Left kidney (tissue), 2 donors: ENCODE measurements around the gene MAP4K5. TPM values are rescaled to one million over a fixed set of nuclear protein-coding genes. Genes with fewer than 3 reads are reported as not detected.
A peak's percentile ranks its signal among the peaks of the same experiment; 100 is the strongest.

Experiments
- DNase-seq: peaks from one replicate; pipeline ENCODE4 v3.0.0-alpha.2; 2013
- polyA plus RNA-seq: library from polyadenylated mRNA; unstranded; fragments of 120-200 nt; gene quantifications from one replicate; pipeline ENCODE4 v1.2.1, GENCODE V29; 2013; ENCODE audit not compliant: insufficient read length

Gene MAP4K5
- polyA plus RNA-seq, 1 donor = 66.2 TPM

DNA sequence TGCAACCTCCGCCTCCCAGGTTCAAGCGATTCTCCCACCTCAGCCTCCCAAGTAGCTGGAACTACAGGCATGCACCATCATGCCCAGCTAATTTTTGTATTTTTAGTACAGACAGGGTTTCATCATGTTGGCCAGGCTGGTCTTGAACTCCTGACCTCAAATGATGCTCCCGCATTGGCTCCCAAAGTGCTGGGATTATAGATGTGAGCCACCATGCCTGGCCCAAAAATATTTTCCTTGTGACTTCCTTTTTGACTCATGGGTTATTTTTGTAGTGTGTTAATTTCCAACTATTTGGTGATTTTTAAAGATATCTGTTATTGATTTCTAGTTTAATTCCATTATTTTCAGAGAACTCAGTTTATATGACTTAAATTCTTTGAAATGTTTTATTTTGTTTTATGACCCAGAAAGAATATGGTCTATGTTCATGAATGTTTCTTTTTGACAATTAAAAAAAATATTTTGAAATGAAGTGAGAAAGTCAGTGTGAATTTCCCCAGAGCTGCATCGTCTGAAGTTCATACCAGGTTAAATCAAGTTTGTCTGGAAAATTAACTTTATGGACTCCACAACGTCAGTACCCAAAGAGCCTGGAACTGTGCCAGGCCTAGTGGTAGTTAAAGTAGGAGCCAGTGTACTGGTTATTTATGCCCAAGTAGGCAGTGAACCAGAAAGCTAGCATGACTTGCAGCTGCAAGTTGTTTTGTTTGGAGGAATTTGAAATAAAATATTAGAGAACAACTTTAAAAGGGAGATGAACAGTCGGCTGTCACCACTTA lies 132.9 kb downstream of the MAP4K5 start:
- no peak for DNase-seq

DNA sequence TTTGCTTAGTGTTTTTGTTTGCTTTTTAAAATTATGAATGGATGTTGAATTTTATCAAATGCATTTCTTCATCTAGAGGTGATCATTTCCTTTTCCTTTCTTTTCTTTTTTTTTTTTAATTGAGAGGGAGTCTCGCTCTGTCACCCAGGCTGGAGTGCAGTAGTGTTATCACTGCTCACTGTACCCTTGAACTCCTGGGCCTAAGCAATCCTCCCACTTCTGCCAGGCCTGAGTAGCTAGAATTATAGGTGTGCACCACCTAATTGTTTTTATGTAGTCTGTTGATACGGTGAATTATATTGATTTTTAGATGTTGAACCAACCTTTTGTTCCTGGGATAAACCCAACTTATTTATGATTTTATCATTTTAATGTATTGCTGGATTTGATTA lies 134.2 kb downstream of the MAP4K5 start:
- DNase-seq = no peak

DNA sequence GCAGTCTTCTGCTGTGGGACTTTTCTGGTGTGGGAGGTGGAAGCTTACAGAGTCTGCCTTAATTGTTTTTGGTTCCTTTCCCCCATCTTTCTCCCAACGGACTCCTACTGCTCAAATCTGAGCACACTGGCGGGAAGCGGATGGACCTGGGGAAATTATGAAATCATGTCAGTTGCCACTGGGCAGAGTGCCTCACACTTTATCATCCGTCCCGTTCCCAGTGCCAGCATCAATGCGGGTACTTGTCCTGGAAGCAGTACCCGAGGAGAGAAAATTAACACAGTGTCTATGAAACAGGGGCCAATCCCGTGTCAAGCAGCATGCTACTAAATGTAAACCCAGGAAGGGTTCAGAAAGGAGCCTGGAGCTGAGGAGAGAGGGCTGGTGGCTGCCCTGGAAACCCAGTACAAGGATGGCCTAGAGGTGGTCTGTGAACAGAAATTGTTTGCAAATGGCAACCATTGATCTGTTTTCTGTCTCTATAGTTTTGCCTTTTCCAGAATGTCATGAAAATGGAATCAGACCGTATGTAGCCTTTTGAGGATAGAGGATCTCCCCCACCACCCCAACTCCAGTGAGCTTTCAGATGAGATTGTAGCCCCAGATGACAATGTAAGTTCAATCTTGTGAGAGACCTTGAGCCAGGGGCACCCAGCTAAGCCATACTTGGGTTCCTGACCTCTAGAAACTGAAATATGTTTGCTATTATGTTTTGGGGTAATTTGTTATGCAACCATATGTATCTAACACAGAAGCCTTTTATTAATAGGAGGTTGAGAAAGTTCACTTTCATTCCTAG lies 134.8 kb downstream of the MAP4K5 start:
- DNase-seq = no peak

DNA sequence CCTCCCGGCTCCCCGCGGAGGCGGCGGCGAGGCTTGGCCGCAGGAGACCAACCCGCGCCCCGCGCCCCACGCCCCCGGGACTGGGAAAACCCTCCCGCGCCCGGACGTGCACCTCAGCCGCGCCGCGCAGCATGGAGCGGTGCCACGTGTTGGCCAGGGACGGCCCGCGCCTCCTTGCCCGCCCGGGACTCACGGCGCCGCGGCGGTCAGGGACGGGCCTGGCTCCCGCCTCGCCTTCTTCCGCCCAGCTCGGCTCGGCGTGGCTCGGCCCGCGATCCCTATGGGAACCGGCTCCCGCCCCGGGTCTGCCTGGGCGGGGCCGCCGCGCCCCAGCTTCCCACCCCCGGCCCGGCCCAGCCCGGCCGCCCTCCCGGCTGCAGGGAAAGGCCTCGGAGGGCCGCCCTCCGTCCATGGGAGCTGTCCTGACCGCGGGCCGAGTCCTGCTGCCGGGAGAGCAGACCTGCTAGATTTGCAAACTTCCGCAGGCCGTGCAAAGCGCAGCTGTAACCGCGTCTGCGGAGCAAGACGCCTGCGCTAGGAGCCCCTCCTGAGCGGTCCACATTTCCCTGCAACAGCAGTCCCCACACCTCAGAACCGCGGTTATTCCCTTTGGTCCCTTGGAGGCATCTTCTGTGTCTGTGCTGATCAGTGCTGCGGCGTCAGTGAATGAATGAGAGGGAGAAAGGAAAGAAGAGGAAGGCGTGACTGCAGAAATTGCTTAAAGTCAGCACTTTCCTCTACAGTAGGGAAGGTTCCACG lies 135.6 kb downstream of the MAP4K5 start, which contains the start of gene CDKL1:
CDKL1 (minus strand) TSS at position 251 of the 759 bp plus-strand sequence. CDS start 1,013 bp downstream, outside the sequence.
- DNase-seq = peak; percentile 60

DNA sequence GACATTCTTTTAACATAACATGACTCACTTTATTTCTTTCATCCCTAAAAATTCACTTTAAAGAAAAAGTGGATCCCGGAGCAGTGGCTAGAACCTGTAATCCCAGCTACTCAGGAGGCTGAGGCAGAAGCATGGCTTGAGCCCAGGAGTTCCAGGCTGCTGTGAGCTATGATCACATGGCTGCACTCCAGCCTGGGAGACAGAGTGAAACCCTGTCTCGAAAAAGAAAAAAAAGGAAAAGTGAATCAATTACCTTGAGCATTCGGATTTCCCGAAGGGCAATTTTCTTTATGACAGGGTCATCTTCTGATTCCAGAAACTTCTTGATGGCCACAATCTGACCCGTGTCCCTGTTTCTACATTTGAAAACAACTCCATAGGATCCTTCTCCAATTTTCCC lies 136.9 kb downstream of the MAP4K5 start:
- DNase-seq = no peak

DNA sequence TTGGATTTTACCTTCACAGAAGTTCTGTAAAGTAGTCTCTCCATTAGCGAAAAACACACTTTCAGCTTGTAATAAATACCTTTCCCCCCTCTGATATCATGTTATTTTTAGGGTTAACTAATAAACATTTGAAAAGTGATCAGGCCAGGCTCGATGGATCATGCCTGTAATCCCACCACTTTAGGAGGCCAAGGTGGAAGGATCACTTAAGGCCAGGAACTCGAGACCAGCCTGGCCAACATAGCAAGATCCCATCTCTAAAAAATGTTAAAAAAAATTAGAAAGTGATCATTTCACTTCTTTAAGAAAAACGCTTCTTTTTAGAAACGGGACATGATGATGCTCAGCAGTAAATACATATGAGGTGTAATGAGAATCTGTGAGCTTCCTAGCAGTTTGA lies 137.7 kb downstream of the MAP4K5 start:
- no peak for DNase-seq

DNA sequence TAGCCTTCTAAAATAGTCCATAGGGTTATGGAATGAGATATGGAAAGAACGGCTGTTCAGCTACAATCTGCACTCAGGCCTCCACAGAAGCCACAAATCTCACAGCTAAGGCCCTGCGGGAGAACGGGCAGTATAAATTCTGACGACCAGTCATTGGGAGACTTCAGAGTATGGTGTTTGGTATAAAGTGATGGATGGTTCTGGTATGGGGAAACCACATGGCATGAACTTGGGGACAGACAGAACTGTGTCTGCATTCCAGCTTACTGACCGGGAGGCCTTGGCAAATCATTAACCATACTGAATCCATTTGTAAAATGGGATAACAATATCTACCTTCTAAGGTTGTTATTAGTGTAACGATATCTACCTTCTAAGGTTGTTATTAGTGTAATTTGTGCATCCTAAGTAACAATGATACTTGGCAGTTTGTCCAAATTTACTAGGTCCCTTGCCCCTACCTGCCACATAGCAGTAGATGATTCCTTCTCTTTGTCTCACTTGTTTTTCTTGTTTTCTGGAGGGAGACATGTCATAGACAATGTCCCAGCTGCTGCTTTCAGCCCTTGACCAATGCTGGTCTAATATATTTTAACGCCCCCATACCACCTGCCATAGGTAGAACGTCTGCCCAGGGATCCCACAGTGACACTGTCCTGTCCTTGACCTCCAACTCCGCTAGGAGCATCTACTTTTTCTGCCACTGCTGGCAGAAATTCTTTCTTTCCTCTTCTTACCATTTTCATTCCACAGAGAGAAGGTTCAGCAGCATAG lies 142.5 kb downstream of the MAP4K5 start:
- DNase-seq = no peak

DNA sequence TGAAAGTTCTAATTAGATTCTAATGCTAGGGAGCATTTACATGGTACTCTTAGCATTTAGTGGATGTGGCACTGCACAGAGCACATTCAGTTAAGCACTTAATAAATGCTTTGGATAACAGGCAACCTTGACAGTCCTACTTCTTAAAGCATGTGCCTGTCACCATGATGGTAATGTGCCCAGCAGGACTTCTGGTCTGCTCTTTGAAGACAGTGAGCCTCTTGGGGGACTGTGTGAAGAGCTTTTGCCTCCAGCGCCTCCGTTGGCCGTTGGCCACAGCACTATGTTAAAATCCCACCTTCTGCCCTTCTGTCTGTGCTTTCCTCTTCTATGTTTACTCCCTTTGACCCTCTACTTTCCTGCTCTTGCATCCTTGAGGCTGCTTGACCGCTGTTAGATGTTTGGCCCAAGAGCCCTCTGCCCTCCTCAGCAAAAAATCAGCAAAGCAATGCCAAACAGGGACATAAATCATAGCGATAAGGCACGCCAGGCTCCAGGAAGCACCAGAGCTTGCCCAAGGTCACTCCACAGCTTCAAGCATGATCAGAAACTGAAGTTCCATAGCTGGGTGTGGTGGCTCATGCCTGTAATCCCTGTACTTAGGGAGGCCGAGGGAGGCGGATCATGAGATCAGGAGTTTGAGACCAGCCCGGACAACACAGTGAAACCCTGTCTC lies 144.0 kb downstream of the MAP4K5 start:
- no peak for DNase-seq

DNA sequence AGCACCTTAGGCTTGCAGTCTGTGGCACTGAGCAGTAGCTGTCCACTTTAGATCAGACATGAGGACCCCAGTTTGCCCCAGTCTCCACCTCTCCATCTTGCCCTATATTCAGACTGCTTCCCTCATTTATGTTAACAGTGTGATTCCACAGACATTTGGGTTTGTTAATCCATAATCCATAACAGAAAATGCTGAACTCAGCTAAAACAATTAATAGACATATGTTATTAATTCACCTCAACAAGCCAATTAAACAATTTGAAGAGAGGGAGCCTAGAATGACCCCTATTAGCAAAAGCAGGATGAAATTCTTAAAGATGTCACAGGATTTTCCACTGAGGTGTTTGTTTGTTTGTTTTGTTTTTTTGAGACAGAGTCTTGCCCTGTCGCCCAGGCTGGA lies 144.8 kb downstream of the MAP4K5 start:
- DNase-seq = no peak

DNA sequence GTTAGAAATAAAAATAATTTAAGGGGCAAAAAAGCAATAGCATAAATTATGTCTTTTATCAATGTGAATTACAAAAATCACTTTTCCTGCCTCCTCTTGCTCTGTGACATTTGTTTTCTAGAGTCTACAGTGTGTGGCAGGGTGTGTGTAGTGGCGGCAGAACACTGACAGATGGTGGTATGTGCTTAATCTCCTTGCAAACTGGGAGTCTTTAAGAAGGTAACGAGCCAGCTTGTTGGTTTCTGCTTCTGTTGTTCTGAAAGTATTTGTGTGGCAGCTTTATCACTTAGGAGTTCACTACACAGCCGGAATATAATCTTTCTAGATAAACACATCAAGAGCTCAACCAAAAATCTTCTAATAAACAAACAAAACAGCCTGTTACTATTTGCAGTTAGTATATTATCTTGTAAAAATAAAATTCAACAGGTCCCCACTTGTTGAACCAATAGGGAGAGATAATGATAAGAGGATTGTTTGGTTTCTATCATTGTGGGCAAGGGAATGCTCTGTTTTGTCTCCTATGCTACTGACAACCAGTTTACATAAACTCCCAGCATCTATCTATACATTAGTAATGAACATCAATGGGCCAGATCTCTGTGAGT lies 148.6 kb downstream of the MAP4K5 start:
- DNase-seq = peak; percentile 50

DNA sequence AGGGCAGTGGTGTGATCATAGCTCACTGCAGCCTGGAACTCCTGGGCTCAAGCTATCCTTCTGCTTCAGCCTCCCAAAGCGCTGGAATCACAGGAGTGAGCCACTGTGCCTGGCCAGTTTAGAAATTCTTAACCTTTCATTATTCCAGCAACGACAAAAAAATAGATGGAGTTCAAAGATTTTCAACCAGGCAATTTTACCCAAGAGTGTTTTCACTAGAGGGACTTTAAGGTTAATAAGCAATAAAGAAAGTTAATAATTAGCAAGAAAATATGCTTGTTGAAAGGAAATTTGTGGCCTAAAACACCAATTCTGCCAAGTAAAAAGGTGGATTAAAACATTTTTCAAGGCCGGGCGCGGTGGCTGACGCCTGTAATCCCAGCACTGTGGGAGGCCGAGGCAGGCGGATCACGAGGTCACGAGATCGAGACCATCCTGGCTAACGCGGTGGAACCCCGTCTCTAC lies 150.5 kb downstream of the MAP4K5 start:
- DNase-seq = no peak

DNA sequence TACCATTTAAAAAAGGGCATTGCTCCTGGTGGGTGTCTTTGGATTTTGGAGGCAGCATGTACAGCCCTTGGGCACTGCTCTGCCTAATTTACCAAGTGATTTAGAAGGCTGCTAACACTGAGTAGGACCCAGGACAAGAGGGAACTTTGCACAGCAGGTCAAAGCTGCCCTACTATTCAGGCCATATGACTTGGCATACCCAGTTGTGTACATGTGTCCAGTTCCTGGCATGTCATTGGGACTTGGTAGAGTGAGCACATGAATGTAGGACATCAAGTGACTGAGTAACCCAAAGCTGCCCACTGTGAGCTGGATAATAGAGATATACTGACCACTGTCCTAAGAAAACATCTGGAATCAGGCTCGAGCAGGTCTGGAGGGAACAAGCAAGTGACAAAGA lies 151.4 kb downstream of the MAP4K5 start:
- no peak for DNase-seq

DNA sequence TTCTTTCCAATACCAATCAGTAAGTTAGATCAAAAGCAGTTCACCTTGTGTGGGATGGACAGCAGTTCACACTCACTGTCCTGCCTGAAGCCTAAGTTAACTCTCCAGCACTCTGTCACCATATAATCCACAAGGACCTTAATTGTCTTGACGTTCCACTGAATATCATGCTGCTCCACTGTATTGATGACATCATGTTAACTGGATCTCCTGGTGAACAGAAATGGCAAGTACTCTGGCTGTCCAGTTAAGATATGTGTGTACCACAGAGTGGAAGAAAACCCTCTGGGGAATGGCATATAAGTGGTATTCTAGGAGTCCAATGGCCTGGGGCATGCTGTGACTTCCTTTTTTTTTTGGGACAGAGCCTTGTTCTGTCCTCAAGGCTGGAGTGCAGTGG lies 151.9 kb downstream of the MAP4K5 start:
- no peak for DNase-seq

DNA sequence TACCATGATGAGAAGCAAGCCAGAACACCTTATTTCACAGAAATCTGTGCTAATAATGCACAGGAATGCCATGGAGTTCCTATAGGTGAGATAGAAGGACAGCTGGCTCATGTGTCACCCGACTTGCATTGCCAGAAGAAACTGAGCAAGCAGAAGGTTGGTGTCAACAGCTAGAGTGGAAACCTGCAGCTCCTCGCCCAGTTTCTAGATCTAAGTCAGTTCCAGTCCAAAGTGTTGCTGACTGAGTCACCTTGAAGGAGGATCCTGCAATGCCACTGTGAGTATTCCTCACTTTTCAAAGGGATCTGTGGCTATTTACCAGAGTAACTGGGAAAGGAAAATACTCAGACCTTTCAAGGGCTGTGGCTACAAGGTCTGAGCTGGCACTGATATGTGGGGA lies 152.8 kb downstream of the MAP4K5 start:
- DNase-seq = no peak

DNA sequence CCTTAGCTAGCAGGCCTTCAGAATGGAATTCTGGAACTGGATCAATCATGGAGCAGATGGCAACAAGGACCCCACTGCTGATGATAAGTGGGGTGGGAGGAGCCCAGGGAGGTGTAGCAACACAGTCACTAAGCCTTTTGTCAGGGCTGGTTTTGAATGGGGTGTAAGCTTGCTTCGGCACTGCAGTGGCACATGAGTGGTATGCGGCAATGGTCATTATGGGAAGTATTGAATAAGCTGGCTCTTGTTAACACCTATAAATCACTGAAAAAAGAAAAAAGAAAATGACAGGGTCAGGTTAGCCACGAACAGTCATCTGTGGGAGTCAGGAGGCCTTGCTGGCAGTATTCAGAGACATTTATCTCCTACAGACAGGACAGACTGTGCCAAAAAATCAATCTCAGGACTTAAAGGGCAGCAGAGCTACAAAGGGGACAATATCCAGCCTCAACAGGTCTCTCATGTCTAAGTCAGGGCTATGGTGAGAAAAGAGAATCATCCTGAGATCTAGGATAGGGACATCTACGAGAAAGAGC lies 154.8 kb downstream of the MAP4K5 start:
- no peak for DNase-seq

DNA sequence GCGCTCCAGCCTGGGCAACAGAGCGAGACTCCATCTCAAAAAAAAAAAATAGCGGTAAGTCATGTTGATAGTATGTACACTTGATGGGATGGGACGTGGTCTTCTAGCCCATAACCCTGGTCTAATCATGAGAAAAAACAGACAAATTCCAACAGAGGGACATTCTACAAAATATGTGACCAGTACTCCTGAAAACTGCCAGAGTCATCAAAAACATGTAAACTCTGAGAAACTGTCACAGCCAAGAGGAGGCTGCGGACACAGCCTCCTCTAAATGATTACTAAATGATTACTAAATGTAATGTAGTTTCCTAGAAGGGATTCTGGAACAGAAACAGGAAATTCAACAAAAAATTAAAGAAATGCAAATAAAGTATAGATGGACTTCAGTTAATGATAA lies 156.6 kb downstream of the MAP4K5 start:
- DNase-seq = no peak

DNA sequence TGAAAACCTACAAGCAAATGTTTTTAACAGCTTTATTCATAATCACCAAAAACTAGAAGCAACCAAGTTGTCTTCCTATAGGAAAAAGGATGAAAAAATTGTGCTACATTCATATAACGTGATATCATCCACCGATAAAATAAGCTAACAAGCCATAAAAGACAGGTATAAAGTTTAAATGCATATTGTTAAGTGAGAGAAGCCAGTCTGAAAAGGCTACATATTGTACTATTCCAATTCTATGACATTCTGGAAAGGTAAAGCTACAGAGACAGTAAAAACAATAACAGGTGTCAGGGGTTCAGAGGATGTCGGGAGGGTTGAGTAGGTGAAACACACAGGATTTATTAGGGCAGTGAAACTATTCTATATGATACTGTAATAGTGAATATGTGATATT lies 158.4 kb downstream of the MAP4K5 start:
- DNase-seq = no peak

DNA sequence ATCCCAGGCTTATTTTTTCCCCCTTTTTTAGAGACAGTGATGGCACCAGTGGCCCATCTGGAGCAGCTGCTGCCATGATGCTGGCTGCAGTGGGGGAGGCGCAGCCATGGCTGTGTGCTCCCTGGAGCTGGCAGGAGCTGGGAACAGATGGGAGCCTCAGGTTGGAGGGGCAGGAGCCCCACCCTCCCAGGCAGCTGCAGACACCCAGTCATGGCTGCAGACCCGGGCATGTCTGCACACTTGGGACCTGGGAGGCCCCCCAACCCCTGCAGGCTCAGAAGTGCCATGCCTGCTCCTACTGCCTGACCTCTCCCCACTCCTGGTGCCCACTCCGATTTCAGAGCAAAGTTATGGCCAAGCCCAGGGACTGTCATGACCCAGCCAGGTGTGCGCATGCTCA lies 160.8 kb downstream of the MAP4K5 start:
- no peak for DNase-seq
